ENCODE data around the gene SMIM7. TPM values are rescaled to one million over a fixed set of nuclear protein-coding genes. Genes with fewer than 3 reads are reported as not detected.

Gene SMIM7
- total RNA-seq, 2 experiments from 2014 or later, result 58.4 to 59.6 TPM

- Mint-ChIP-seq H3K36me3 (ENCODE audit: low read depth) (no peaks in the 10 kb centered on the region), H3K4me3 (no peak overlapping the region), H3K9me3 (no peaks in the 10 kb centered on the region), H3K27me3 (no peaks in the 10 kb centered on the region), H3K27ac (peak overlapping the region; percentile 67), H3K4me1 (peaks cover 68% of the 10 kb centered on the region)
- CTCF ChIA-PET, result interaction anchor here (1.0 to 1.5 kb wide), 5 partner anchors 10 to 16 kb away, joined by 3 to 7 read pairs (median 3); no protein-coding TSS in a partner anchor
- POLR2A ChIA-PET, result no interaction called here
- no peak for DNase-seq
Measured at GRCh38 chr19:16614941-16615340, 45.0 kb downstream of the SMIM7 start.

GRCh38 chr19:16613841-16614240, 46.1 kb downstream of the SMIM7 start:
- Mint-ChIP-seq H3K4me1 (peaks cover 68% of the 10 kb centered on the region), H3K36me3 (ENCODE audit: low read depth) (no peaks in the 10 kb centered on the region), H3K27ac (no peak overlapping the region), H3K9me3 (no peaks in the 10 kb centered on the region), H3K27me3 (no peaks in the 10 kb centered on the region), H3K4me3 (no peak overlapping the region)
- ChIA-PET CTCF (interaction anchor here (1.0 to 1.5 kb wide), 3 partner anchors 10 to 15 kb away, joined by 3 to 6 read pairs (median 5); no protein-coding TSS in a partner anchor), POLR2A (no interaction called here)
- no peak for DNase-seq

- CTCF ChIA-PET, result interaction anchor here (0.6 to 1.0 kb wide), 2 partner anchors 14 to 44 kb away, joined by 4 to 5 read pairs; no protein-coding TSS in a partner anchor
- POLR2A ChIA-PET, result no interaction called here
- Mint-ChIP-seq H3K27me3 (no peaks in the 10 kb centered on the region), H3K36me3 (ENCODE audit: low read depth) (no peaks in the 10 kb centered on the region), H3K4me1 (peaks cover 75% of the 10 kb centered on the region), H3K4me3 (no peak overlapping the region), H3K9me3 (no peaks in the 10 kb centered on the region), H3K27ac (peak overlapping the region; percentile 33)
- DNase-seq, result no peak
Measured at GRCh38 chr19:16612636-16613035, 47.3 kb downstream of the SMIM7 start.

- H3K4me1 Mint-ChIP-seq, result peaks cover 65% of the 10 kb centered on the region
- ChIA-PET POLR2A (no interaction called here), CTCF (no interaction called here)
- H3K27me3 Mint-ChIP-seq, result no peaks in the 10 kb centered on the region
- no peak overlapping the region for H3K4me3 Mint-ChIP-seq
- H3K9me3 Mint-ChIP-seq, result no peaks in the 10 kb centered on the region
- H3K27ac Mint-ChIP-seq, result no peak overlapping the region
- no peak for DNase-seq
- H3K36me3 Mint-ChIP-seq (ENCODE audit: low read depth), result no peaks in the 10 kb centered on the region
Measured at GRCh38 chr19:16611121-16611520, 48.8 kb downstream of the SMIM7 start.

- no peak for DNase-seq
- peaks cover 60% of the 10 kb centered on the region for H3K4me1 Mint-ChIP-seq
- ChIA-PET CTCF (interaction anchor here (0.8 to 1.6 kb wide), 5 partner anchors 17 to 140 kb away, joined by 3 to 7 read pairs (median 3); no protein-coding TSS in a partner anchor), POLR2A (no interaction called here)
- H3K4me3 Mint-ChIP-seq, result no peak overlapping the region
- no peak overlapping the region for H3K27ac Mint-ChIP-seq
- no peaks in the 10 kb centered on the region for H3K27me3 Mint-ChIP-seq
- H3K36me3 Mint-ChIP-seq (ENCODE audit: low read depth), result no peaks in the 10 kb centered on the region
- H3K9me3 Mint-ChIP-seq, result no peaks in the 10 kb centered on the region
Measured at GRCh38 chr19:16609511-16610200, 50.3 kb downstream of the SMIM7 start.

- Mint-ChIP-seq H3K27ac (no peak overlapping the region), H3K36me3 (ENCODE audit: low read depth) (no peaks in the 10 kb centered on the region), H3K4me1 (peaks cover 49% of the 10 kb centered on the region), H3K9me3 (no peaks in the 10 kb centered on the region), H3K27me3 (no peaks in the 10 kb centered on the region), H3K4me3 (no peak overlapping the region)
- ChIA-PET POLR2A (no interaction called here), CTCF (interaction anchor here (1.2 kb wide), 1 partner anchor 9 kb away, joined by 3 read pairs; no protein-coding TSS in a partner anchor)
- DNase-seq, result no peak
Measured at GRCh38 chr19:16608290-16608739, 51.6 kb downstream of the SMIM7 start.

GRCh38 chr19:16607819-16608218, 52.1 kb downstream of the SMIM7 start:
- H3K4me1 Mint-ChIP-seq, result peaks cover 48% of the 10 kb centered on the region
- ChIA-PET CTCF (interaction anchor here (1.2 kb wide), 1 partner anchor 9 kb away, joined by 3 read pairs; no protein-coding TSS in a partner anchor), POLR2A (no interaction called here)
- no peaks in the 10 kb centered on the region for H3K9me3 Mint-ChIP-seq
- DNase-seq, result no peak
- H3K4me3 Mint-ChIP-seq, result no peak overlapping the region
- no peaks in the 10 kb centered on the region for H3K36me3 Mint-ChIP-seq (ENCODE audit: low read depth)
- H3K27ac Mint-ChIP-seq, result peak overlapping the region; percentile 68
- no peaks in the 10 kb centered on the region for H3K27me3 Mint-ChIP-seq

GRCh38 chr19:16605553-16605994, 54.4 kb downstream of the SMIM7 start:
- peak overlapping the region; percentile 65 for H3K27ac Mint-ChIP-seq
- no peaks in the 10 kb centered on the region for H3K27me3 Mint-ChIP-seq
- ChIA-PET POLR2A (no interaction called here), CTCF (no interaction called here)
- H3K9me3 Mint-ChIP-seq, result no peaks in the 10 kb centered on the region
- H3K4me1 Mint-ChIP-seq, result peaks cover 38% of the 10 kb centered on the region
- DNase-seq, result no peak
- no peaks in the 10 kb centered on the region for H3K36me3 Mint-ChIP-seq (ENCODE audit: low read depth)
- H3K4me3 Mint-ChIP-seq, result no peak overlapping the region

- Mint-ChIP-seq H3K27me3 (no peaks in the 10 kb centered on the region), H3K9me3 (no peaks in the 10 kb centered on the region), H3K4me3 (no peak overlapping the region), H3K27ac (peak overlapping the region; percentile 65), H3K4me1 (peaks cover 36% of the 10 kb centered on the region), H3K36me3 (ENCODE audit: low read depth) (no peaks in the 10 kb centered on the region)
- CTCF ChIA-PET, result interaction anchor here (0.5 kb wide), 1 partner anchor 547 kb away, joined by 4 read pairs; no protein-coding TSS in a partner anchor
- no peak for DNase-seq
- POLR2A ChIA-PET, result no interaction called here
Measured at GRCh38 chr19:16605115-16605514, 54.8 kb downstream of the SMIM7 start.

GRCh38 chr19:16604615-16605014, 55.3 kb downstream of the SMIM7 start:
- no peak for DNase-seq
- POLR2A ChIA-PET, result no interaction called here
- H3K27ac Mint-ChIP-seq, result peak overlapping the region; percentile 21
- no peak overlapping the region for H3K4me3 Mint-ChIP-seq
- H3K9me3 Mint-ChIP-seq, result no peaks in the 10 kb centered on the region
- no peaks in the 10 kb centered on the region for H3K36me3 Mint-ChIP-seq (ENCODE audit: low read depth)
- no peaks in the 10 kb centered on the region for H3K27me3 Mint-ChIP-seq
- CTCF ChIA-PET, result interaction anchor here (0.5 to 1.6 kb wide), 2 partner anchors 10 to 547 kb away, joined by 4 to 6 read pairs; no protein-coding TSS in a partner anchor
- H3K4me1 Mint-ChIP-seq, result peaks cover 32% of the 10 kb centered on the region

GRCh38 chr19:16603090-16603489, 56.9 kb downstream of the SMIM7 start:
- no peaks in the 10 kb centered on the region for H3K36me3 Mint-ChIP-seq (ENCODE audit: low read depth)
- ChIA-PET CTCF (interaction anchor here (1.6 kb wide), 1 partner anchor 12 kb away, joined by 6 read pairs; no protein-coding TSS in a partner anchor), POLR2A (no interaction called here)
- H3K27me3 Mint-ChIP-seq, result no peaks in the 10 kb centered on the region
- DNase-seq, result no peak
- H3K27ac Mint-ChIP-seq, result no peak overlapping the region
- peaks cover 26% of the 10 kb centered on the region for H3K4me1 Mint-ChIP-seq
- no peaks in the 10 kb centered on the region for H3K9me3 Mint-ChIP-seq
- no peak overlapping the region for H3K4me3 Mint-ChIP-seq

- Mint-ChIP-seq H3K36me3 (ENCODE audit: low read depth) (no peaks in the 10 kb centered on the region), H3K4me1 (peaks cover 27% of the 10 kb centered on the region), H3K4me3 (no peak overlapping the region), H3K27ac (no peak overlapping the region), H3K9me3 (no peaks in the 10 kb centered on the region), H3K27me3 (no peaks in the 10 kb centered on the region)
- DNase-seq, result no peak
- CTCF ChIA-PET, result interaction anchor here (0.6 to 1.3 kb wide), 6 partner anchors 9 to 484 kb away, joined by 3 to 4 read pairs (median 3); no protein-coding TSS in a partner anchor
- POLR2A ChIA-PET, result no interaction called here
Measured at GRCh38 chr19:16601378-16602052, 58.4 kb downstream of the SMIM7 start.

- ChIA-PET CTCF (interaction anchor here (0.6 to 1.3 kb wide), 8 partner anchors 9 to 485 kb away, joined by 3 to 4 read pairs (median 3); no protein-coding TSS in a partner anchor), POLR2A (no interaction called here)
- Mint-ChIP-seq H3K4me1 (peaks cover 32% of the 10 kb centered on the region), H3K27ac (no peak overlapping the region), H3K27me3 (no peaks in the 10 kb centered on the region), H3K9me3 (no peaks in the 10 kb centered on the region), H3K36me3 (ENCODE audit: low read depth) (no peaks in the 10 kb centered on the region), H3K4me3 (no peak overlapping the region)
- DNase-seq, result no peak
Measured at GRCh38 chr19:16600824-16601223, 59.1 kb downstream of the SMIM7 start.
